ENCODE data around the gene MGAT4C. TPM values are rescaled to one million over a fixed set of nuclear protein-coding genes. Genes with fewer than 3 reads are reported as not detected.

The MGAT4C gene
- total RNA-seq, 1 experiment from 2014 or later, result not detected

- intact Hi-C loops (cut with micrococcal nuclease; ENCODE audit: unreplicated experiment), result no loop called here
- Histone ChIP-seq H3K4me2 (no peak overlapping the region), H3F3A (ENCODE audit: insufficient read depth, low read depth) (no peaks in the 10 kb centered on the region), H3K27me3 (ENCODE audit: insufficient read depth, low read depth) (no peaks in the 10 kb centered on the region), H3K79me2 (ENCODE audit: low read depth) (no peaks in the 10 kb centered on the region), H4K20me1 (ENCODE audit: insufficient read depth) (no peaks in the 10 kb centered on the region), H2AFZ (no peak overlapping the region), H3K9me3 (ENCODE audit: insufficient read depth, low read depth) (no peaks in the 10 kb centered on the region), H3K4me3 (no peak overlapping the region), H3K27ac (no peak overlapping the region), H3K36me3 (ENCODE audit: low read depth) (no peaks in the 10 kb centered on the region), H3K9me2 (ENCODE audit: insufficient read depth) (no peaks in the 10 kb centered on the region), H3K4me1 (replicated peaks; ENCODE audit: insufficient read depth) (no peaks in the 10 kb centered on the region)
- DNase-seq, result no peak
- ChIA-PET POLR2A (ENCODE audit: unreplicated experiment) (no interaction called here), CTCF (no interaction called here)
- no peak for TF ChIP-seq CTCF (conservative IDR thresholded peaks at IDR 0.05)
- TF ChIP-seq EZH2 (IDR thresholded peaks at IDR 0.05; ENCODE audit: low read depth), result no peak
- BruUV-seq (replicated peaks), result no TSS peak
Measured at GRCh38 chr12:86216591-86216990, 39.6 kb downstream of the MGAT4C start.

- Histone ChIP-seq H3K4me3 (no peak overlapping the region), H3K4me2 (no peak overlapping the region), H3K4me1 (replicated peaks; ENCODE audit: insufficient read depth) (no peaks in the 10 kb centered on the region), H3K36me3 (ENCODE audit: low read depth) (no peaks in the 10 kb centered on the region), H3K9me3 (ENCODE audit: insufficient read depth, low read depth) (no peaks in the 10 kb centered on the region), H3K27ac (no peak overlapping the region), H3F3A (ENCODE audit: insufficient read depth, low read depth) (no peaks in the 10 kb centered on the region), H2AFZ (no peak overlapping the region), H3K9me2 (ENCODE audit: insufficient read depth) (no peaks in the 10 kb centered on the region), H3K79me2 (ENCODE audit: low read depth) (no peaks in the 10 kb centered on the region), H3K27me3 (ENCODE audit: insufficient read depth, low read depth) (no peaks in the 10 kb centered on the region), H4K20me1 (ENCODE audit: insufficient read depth) (no peaks in the 10 kb centered on the region)
- no peak for DNase-seq
- POLR2A ChIA-PET (ENCODE audit: unreplicated experiment), result interaction anchor here (0.6 kb wide), 1 partner anchor 75 kb away, joined by 3 read pairs; no protein-coding TSS in a partner anchor
- no TSS peak for BruUV-seq (replicated peaks)
- intact Hi-C loops (cut with micrococcal nuclease; ENCODE audit: unreplicated experiment), result no loop called here
- TF ChIP-seq EZH2 (IDR thresholded peaks at IDR 0.05; ENCODE audit: low read depth) (no peak), CTCF (conservative IDR thresholded peaks at IDR 0.05) (no peak)
- CTCF ChIA-PET, result interaction anchor here (0.7 kb wide), 2 partner anchors 29 to 260 kb away, joined by 3 to 4 read pairs; no protein-coding TSS in a partner anchor
Measured at GRCh38 chr12:86213012-86213411, 43.2 kb downstream of the MGAT4C start.

GRCh38 chr12:86198696-86199444 lies 57.3 kb downstream of the MGAT4C start:
- no peaks in the 10 kb centered on the region for H3K4me1 ChIP-seq (replicated peaks; ENCODE audit: insufficient read depth)
- H3F3A ChIP-seq (ENCODE audit: insufficient read depth, low read depth), result no peaks in the 10 kb centered on the region
- CTCF ChIA-PET, result no interaction called here
- no peak overlapping the region for H3K4me2 ChIP-seq
- H3K79me2 ChIP-seq (ENCODE audit: low read depth), result no peaks in the 10 kb centered on the region
- DNase-seq, result no peak
- no peaks in the 10 kb centered on the region for H3K36me3 ChIP-seq (ENCODE audit: low read depth)
- H3K27ac ChIP-seq, result no peak overlapping the region
- no peak overlapping the region for H2AFZ ChIP-seq
- no TSS peak for BruUV-seq (replicated peaks)
- no peak overlapping the region for H3K4me3 ChIP-seq
- TF ChIP-seq EZH2 (IDR thresholded peaks at IDR 0.05; ENCODE audit: low read depth) (no peak), CTCF (conservative IDR thresholded peaks at IDR 0.05) (no peak)
- 0 out of 2 replicates have a peak, but pooled peaks cover 4% of the 10 kb centered on the region for H3K9me3 ChIP-seq (ENCODE audit: insufficient read depth, low read depth)
- intact Hi-C loops (cut with micrococcal nuclease; ENCODE audit: unreplicated experiment), result no loop called here
- POLR2A ChIA-PET (ENCODE audit: unreplicated experiment), result no interaction called here
- no peaks in the 10 kb centered on the region for H4K20me1 ChIP-seq (ENCODE audit: insufficient read depth)
- no peaks in the 10 kb centered on the region for H3K27me3 ChIP-seq (ENCODE audit: insufficient read depth, low read depth)
- no peaks in the 10 kb centered on the region; the same call in 1 of the 2 replicates for H3K9me2 ChIP-seq (ENCODE audit: insufficient read depth)

Measured in PC-9 (cell line).